Lung (tissue), 12 donors: ENCODE data around the gene SYNE4. TPM values are rescaled to one million over a fixed set of nuclear protein-coding genes. Genes with fewer than 3 reads are reported as not detected.
A peak's percentile ranks its signal among the peaks of the same experiment; 100 is the strongest.
"Not testable (repeated sequence)": the region's sequence is repeated elsewhere in the genome, so short reads cannot be mapped to it uniquely, and the experiment has no call there.

Experiments
- ATAC-seq: fragments of 200-7000 bp; cut with Tn5 transposase; one replicate; pipeline ENCODE4 v1.9.1; 2020; ENCODE audit warnings: moderate number of reproducible peaks; ENCODE audit not compliant: insufficient read depth, low FRiP score
- DNase-seq, 3 donors: peaks; one replicate each; pipeline ENCODE4 v3.0.0-alpha.2; 2013 to 2017
- H3K27ac ChIP-seq, 2 donors: one replicate each; pipeline ENCODE4 v1.5.1; 2013; ENCODE audit warnings: mild to moderate bottlenecking in 2 of 2, moderate library complexity in 2 of 2, control low read depth in 1 of 2, inconsistent platforms in 1 of 2, low read depth in 1 of 2, low read length in 1 of 2
- H3K27me3 ChIP-seq, 3 donors: one replicate each; pipeline ENCODE4 v1.5.1; 2013; ENCODE audit warnings: low read length in 2 of 3; ENCODE audit not compliant: control insufficient read depth in 3 of 3, insufficient read depth in 3 of 3
- H3K36me3 ChIP-seq, 4 donors: one replicate each; pipeline ENCODE4 v1.5.1; 2013; ENCODE audit warnings: low read length in 4 of 4, mild to moderate bottlenecking in 1 of 4, moderate library complexity in 1 of 4; ENCODE audit not compliant: control insufficient read depth in 4 of 4, insufficient read depth in 4 of 4
- H3K4me1 ChIP-seq, 5 donors: one replicate each; pipeline ENCODE4 v1.5.1; 2013; ENCODE audit warnings: low read length in 5 of 5, mild to moderate bottlenecking in 2 of 5, moderate library complexity in 1 of 5; ENCODE audit not compliant: control insufficient read depth in 5 of 5, insufficient read depth in 5 of 5
- H3K4me3 ChIP-seq: one replicate; pipeline ENCODE4 v1.5.1; 2013; ENCODE audit warnings: mild to moderate bottlenecking, control low read depth, moderate library complexity
- H3K9ac ChIP-seq, 2 donors: one replicate each; pipeline ENCODE4 v1.5.1; 2013; ENCODE audit warnings: low read length in 2 of 2, control low read depth in 1 of 2; ENCODE audit not compliant: insufficient read depth in 1 of 2
- H3K9me3 ChIP-seq, 4 donors: one replicate each; pipeline ENCODE4 v1.5.1; 2013; ENCODE audit warnings: low read length in 3 of 4, mild to moderate bottlenecking in 1 of 4, moderate library complexity in 1 of 4; ENCODE audit not compliant: control insufficient read depth in 4 of 4, insufficient read depth in 3 of 4
- WGBS, 2 donors: extraction: QIAGEN DNeasy Blood & Tissue Kit; methylation state at CpG; one replicate each; pipeline ENCODE4 v1.1.7; 2013; 5-methylcytosine and 5-hydroxymethylcytosine counted together
- polyA plus RNA-seq, 2 donors: library from polyadenylated mRNA; stranded (reverse); fragments of 200-250 nt; gene quantifications; one replicate each; pipeline ENCODE4 v1.2.1, GENCODE V29; 2013
- total RNA-seq, 2 donors: library from RNA; depleted of rRNA in 1 of 2; stranded (reverse); fragments of >200 nt in 1 of 2; gene quantifications; one replicate each; pipeline ENCODE4 v1.2.1, GENCODE V29; 2014 to 2021
- TF ChIP-seq, protein P1 (sequence below): IDR thresholded peaks from 2 replicates; pipeline ENCODE4 v1.5.1; 2012; ENCODE audit warnings: mild to moderate bottlenecking; ENCODE audit errors: control extremely low read depth, extremely low read depth
- donor health status: control.
- donor health status: control.
- donor health status: Bipolar disorder and iron deficiency.
- donor health status: healthy.
- donor health status: DM: yes; HTN: yes; CAD: no.

Gene SYNE4
- total and polyA plus RNA-seq, 4 donors: 8.0 to 19.2 (median 11.6) TPM

GRCh38 chr19:36046443-36047050, 37.9 kb upstream of the SYNE4 start:
- no peaks in the 10 kb centered on the region for H3K27me3 ChIP-seq
- H3K4me1 ChIP-seq: peaks cover 0 to 2% (median 0%) of the 10 kb centered on the region in 5 donors
- no peak overlapping the region for H3K9ac ChIP-seq
- DNase-seq: no peak
- H3K36me3 ChIP-seq: no peaks in the 10 kb centered on the region
- no peaks in the 10 kb centered on the region for H3K9me3 ChIP-seq
- ATAC-seq: no peak
- H3K27ac ChIP-seq: no peak overlapping the region
- TF ChIP-seq, protein P1, sequence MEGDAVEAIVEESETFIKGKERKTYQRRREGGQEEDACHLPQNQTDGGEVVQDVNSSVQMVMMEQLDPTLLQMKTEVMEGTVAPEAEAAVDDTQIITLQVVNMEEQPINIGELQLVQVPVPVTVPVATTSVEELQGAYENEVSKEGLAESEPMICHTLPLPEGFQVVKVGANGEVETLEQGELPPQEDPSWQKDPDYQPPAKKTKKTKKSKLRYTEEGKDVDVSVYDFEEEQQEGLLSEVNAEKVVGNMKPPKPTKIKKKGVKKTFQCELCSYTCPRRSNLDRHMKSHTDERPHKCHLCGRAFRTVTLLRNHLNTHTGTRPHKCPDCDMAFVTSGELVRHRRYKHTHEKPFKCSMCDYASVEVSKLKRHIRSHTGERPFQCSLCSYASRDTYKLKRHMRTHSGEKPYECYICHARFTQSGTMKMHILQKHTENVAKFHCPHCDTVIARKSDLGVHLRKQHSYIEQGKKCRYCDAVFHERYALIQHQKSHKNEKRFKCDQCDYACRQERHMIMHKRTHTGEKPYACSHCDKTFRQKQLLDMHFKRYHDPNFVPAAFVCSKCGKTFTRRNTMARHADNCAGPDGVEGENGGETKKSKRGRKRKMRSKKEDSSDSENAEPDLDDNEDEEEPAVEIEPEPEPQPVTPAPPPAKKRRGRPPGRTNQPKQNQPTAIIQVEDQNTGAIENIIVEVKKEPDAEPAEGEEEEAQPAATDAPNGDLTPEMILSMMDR: no peak
- H3K4me3 ChIP-seq: no peak overlapping the region
- 92 to 95% methylated on average over 5 of the region's 5 CpGs for WGBS, 2 donors

- no peak for ATAC-seq
Measured at GRCh38 chr19:36043952-36044351, 35.3 kb upstream of the SYNE4 start.

DNA sequence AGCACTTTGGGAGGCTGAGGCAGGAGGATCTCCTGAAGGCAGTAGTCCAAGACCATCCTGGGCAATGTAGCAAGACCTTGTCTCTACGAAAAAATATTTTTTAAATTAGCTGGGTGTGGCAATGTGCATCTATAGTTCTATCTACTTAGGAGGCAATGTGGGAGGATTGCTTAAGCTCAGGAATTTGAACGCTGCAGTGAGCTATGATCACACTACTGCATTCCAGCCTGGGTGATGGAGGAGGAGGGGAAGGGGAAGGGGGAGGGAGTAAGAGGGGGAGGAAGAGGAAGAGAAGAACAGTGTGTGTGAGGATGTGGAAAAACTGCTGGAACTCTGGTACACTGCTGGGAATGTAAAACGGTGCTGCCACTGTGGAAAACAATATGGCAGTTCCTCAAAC, 33.2 kb upstream of the SYNE4 start:
- WGBS, 2 donors: 26 to 45% methylated on average over 3 of the region's 3 CpGs
- TF ChIP-seq, protein P1: no peak
- no peak overlapping the region for H3K4me3 ChIP-seq
- DNase-seq (peak; percentile 34 to 53 (median 51)), ATAC-seq (peak; percentile 11)
- peaks cover 0 to 4% (median 2%) of the 10 kb centered on the region in 4 donors for H3K36me3 ChIP-seq
- H3K9ac ChIP-seq: no peak overlapping the region
- no peaks in the 10 kb centered on the region for H3K27me3 ChIP-seq
- no peaks in the 10 kb centered on the region for H3K9me3 ChIP-seq
- peak overlapping the region in 1 of 2 donors; percentile 56 for H3K27ac ChIP-seq
- H3K4me1 ChIP-seq: peaks cover 0 to 2% (median 0%) of the 10 kb centered on the region in 5 donors

More at GRCh38 chr19:36043952-36044351, 35.3 kb upstream of the SYNE4 start:
- DNase-seq: peak in 2 of 3 donors; percentile 14 to 42
- Histone ChIP-seq H3K27ac (no peak overlapping the region), H3K27me3 (no peaks in the 10 kb centered on the region), H3K9ac (no peak overlapping the region), H3K4me1 (peaks cover 0 to 2% (median 0%) of the 10 kb centered on the region in 5 donors), H3K9me3 (no peaks in the 10 kb centered on the region), H3K36me3 (peaks cover 0 to 4% (median 0%) of the 10 kb centered on the region in 4 donors), H3K4me3 (no peak overlapping the region)
- 91 to 94% methylated on average over 2 of the region's 2 CpGs for WGBS, 2 donors
- TF ChIP-seq, protein P1: no peak

- not testable (repeated sequence) for H3K27ac ChIP-seq, H3K27me3 ChIP-seq, H3K9ac ChIP-seq, DNase-seq, H3K4me3 ChIP-seq, H3K9me3 ChIP-seq, ATAC-seq, H3K4me1 ChIP-seq, H3K36me3 ChIP-seq
- WGBS, 2 donors: 89 to 92% methylated on average over 6 of the region's 6 CpGs
Measured at GRCh38 chr19:36041092-36041491, 32.5 kb upstream of the SYNE4 start.
